ENCODE results near the gene LTBP4. TPM values are rescaled to one million over a fixed set of nuclear protein-coding genes. Genes with fewer than 3 reads are reported as not detected.

LTBP4 gene
- total RNA-seq, 2 donors from 2014 or later: 183 to 192 TPM

DNA sequence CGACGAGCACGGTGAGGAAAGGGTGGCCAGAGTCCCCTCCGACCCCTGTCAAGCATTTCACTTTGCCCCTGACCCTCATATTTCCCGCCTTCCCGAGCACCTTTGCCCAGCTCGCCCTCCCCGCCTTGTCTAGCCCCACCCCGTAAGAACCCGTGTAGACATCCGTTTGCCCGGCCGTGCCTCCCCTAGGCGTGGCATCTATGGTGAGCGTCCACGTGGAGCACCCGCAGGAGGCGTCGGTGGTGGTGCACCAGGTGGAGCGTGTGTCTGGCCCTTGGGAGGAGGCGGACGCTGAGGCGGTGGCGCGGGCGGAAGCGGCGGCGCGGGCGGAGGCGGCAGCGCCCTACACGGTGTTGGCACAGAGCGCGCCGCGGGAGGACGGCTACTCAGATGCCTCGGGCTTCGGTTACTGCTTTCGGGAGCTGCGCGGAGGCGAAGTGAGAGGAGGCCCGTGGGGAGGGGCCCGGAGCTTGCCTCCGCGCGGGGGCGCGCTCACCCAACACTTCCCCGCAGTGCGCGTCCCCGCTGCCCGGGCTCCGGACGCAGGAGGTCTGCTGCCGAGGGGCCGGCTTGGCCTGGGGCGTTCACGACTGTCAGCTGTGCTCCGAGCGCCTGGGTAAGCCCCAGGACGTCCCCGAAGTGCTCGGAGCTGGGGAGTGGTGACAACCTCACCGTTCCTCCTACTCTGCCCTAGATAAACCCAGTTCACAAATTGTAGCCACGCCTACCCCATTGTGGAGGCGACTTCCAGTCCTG, 4.2 kb downstream of the LTBP4 start:
- ATAC-seq (peak; percentile 57), DNase-seq (peak; percentile 92 to 97)
- intact Hi-C loops (cut with DNase I, micrococcal nuclease): no loop called here

DNA sequence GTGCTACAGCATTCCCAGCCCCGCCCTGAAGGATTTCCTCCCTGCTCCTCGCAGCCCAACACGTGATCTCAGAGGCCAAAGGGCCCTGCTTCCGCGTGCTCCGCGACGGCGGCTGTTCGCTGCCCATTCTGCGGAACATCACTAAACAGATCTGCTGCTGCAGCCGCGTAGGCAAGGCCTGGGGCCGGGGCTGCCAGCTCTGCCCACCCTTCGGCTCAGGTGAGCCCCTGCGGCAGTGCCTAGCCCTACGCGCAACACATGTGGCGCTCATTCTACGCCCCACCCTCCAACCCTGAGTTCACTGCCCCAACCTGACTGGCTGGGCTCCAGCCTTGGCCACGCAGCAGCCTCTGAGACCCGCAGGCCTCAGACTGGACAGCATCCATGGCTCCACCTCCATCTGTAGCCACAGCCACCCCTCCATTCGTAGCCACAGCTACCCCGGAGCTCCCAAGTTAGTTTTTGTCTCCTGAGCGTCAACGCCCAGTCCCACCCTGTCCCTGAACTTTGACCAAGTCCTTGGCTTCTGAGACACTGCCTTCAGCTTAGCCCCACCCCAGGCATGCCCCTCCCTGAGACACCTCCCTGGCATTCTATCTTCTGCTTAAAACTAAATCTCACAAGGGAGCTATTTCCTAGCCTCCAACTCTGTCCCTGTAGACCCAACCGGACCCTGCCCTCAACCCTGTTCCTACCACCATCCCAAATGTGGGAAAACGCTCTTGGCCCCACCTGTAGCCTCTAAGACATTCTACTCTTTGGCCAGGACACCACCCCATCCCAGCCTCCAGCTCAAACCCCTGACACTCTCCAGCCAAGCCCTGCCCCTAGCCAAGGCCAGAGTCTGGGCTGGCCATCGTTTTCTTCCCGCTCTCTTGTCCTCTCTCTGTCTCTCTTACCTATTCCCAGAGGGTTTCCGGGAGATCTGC, 6.4 kb downstream of the LTBP4 start:
- ATAC-seq (peak; percentile 20), DNase-seq (peak; percentile 84)

DNA sequence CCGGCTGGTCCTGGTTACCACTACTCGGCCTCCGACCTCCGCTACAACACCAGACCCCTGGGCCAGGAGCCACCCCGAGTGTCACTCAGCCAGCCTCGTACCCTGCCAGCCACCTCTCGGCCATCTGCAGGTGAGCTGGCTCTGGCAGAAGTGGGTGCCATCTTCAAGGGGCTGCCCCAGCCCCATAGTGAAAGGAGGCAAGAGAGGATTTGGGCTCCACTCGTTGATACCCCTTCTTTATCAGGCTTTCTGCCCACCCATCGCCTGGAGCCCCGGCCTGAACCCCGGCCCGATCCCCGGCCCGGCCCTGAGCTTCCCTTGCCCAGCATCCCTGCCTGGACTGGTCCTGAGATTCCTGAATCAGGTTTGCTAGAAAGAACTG, 7.1 kb downstream of the LTBP4 start:
- DNase-seq: peak in 1 of 2 donors; percentile 25
- no peak for ATAC-seq
- intact Hi-C loops (cut with DNase I, micrococcal nuclease): no loop called here

More for the DNA sequence above, 6.4 kb downstream of the LTBP4 start:
- intact Hi-C loops (cut with DNase I, micrococcal nuclease): no loop called here

GRCh38 chr19:40608957-40609356, 7.8 kb downstream of the LTBP4 start:
- ATAC-seq (no peak), DNase-seq (no peak)
- intact Hi-C loops (cut with DNase I, micrococcal nuclease): no loop called here

GRCh38 chr19:40609561-40610395, 8.6 kb downstream of the LTBP4 start:
- intact Hi-C loops (cut with DNase I, micrococcal nuclease): no loop called here
- ATAC-seq (peak; percentile 45), DNase-seq (peak; percentile 95 to 97)

- DNase-seq: peak; percentile 72 to 77
- intact Hi-C loops (cut with DNase I, micrococcal nuclease): no loop called here
These were observed 9.4 kb downstream of the LTBP4 start for GRCh38 chr19:40610396-40611064.

DNA sequence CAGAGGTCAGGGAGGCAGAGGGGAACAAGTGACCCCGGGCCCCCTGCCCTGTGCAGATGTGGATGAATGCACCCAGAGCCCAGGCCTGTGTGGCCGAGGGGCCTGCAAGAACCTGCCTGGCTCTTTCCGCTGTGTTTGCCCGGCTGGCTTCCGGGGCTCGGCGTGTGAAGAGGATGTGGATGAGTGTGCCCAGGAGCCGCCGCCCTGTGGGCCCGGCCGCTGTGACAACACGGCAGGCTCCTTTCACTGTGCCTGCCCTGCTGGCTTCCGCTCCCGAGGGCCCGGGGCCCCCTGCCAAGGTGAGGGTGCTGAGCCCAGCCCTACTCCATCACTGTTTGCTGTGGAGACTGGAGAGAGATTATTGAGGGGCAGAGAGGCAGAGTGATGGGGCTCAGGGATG, 9.9 kb downstream of the LTBP4 start:
- ATAC-seq: peak; percentile 20
- peak; percentile 64 to 68 for DNase-seq
- intact Hi-C loops (cut with DNase I, micrococcal nuclease): no loop called here

More at GRCh38 chr19:40610396-40611064, 9.4 kb downstream of the LTBP4 start:
- peak; percentile 9 for ATAC-seq

GRCh38 chr19:40611900-40612698, 10.9 kb downstream of the LTBP4 start:
- intact Hi-C loops (cut with DNase I, micrococcal nuclease): no loop called here
- DNase-seq (peak in 1 of 2 donors; percentile 30), ATAC-seq (no peak)

DNA sequence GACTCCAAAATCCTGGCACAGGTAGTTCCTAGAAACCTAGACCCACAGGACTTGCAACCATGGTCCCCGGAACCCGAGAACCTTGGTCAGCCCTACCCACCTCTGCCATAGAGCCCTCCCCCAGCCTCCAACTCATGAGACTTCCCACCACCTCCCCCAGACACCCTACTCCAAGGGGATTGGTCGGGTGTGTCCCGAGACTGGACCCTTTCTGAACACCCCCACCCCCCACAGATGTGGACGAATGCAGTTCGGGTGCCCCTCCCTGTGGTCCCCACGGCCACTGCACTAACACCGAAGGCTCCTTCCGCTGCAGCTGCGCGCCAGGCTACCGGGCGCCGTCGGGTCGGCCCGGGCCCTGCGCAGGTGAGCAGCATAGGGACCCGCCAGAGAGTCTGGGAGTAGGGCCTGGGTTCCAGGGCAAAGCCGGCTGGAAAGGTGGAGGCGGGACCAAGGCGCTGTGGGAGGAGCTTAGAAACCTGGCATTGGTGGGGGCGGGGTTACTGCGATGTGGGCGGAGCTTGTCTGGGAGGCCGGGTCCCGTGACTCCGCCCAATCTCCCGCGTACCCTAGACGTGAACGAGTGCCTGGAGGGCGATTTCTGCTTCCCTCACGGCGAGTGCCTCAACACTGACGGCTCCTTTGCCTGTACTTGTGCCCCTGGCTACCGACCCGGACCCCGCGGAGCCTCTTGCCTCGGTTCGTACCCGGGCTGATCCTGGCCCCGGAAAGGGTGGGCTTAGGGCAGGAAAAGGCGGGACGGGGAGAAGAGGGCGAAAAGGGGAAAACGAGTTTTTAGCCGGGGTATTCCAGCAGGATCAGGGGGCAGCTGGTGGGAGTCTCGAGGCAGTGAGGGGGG, 11.9 kb downstream of the LTBP4 start:
- intact Hi-C loops (cut with DNase I, micrococcal nuclease): no loop called here
- ATAC-seq: no peak
- peak; percentile 56 to 82 for DNase-seq

- peak; percentile 92 to 93 for DNase-seq
- peak; percentile 60 for ATAC-seq
- intact Hi-C loops (cut with DNase I, micrococcal nuclease): no loop called here
These were observed 12.8 kb downstream of the LTBP4 start for GRCh38 chr19:40613690-40614621.

DNA sequence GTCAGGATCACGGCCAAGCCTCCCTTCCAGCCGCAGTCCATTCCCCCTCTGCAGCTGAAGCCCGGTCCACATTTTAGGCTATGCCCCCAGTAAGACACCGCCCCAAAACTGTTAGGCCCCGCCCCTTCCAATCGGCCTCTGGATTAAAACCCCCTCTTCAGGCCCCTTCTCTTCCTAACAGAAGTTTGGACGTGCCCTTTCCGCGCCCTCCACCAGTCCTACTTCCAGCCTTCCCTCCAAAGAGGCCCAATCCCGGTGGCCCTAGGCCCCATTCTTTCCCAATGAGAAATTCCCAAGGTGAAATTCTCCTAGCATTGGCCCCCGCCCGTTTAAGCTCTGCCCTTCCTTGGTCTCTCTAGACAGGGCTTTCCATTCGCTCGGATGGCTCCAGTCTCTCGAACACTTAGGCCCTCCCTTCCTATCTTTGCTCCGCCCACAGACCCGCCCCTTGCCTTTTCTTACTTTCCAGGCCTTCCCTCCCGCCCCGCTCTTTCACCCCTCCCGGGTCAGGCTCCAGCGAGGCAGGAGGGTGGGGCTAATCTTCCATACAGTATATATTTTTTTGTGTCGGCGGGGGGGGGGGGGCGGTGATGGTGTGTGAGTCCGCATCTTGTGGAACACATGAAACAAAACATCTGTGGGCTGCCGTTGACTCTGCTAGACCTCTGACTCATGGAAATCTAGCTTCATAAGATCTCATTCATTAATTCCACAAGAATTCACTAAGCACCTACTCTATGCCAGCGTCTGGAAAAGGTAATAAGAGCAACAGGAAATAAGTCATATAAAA, 13.6 kb downstream of the LTBP4 start:
- ATAC-seq (peak; percentile 64), DNase-seq (peak; percentile 95 to 96)
- intact Hi-C loops (cut with DNase I, micrococcal nuclease): no loop called here

GRCh38 chr19:40616178-40616577, 15.0 kb downstream of the LTBP4 start:
- intact Hi-C loops (cut with DNase I, micrococcal nuclease): no loop called here
- no peak for DNase-seq
- ATAC-seq: no peak

DNA sequence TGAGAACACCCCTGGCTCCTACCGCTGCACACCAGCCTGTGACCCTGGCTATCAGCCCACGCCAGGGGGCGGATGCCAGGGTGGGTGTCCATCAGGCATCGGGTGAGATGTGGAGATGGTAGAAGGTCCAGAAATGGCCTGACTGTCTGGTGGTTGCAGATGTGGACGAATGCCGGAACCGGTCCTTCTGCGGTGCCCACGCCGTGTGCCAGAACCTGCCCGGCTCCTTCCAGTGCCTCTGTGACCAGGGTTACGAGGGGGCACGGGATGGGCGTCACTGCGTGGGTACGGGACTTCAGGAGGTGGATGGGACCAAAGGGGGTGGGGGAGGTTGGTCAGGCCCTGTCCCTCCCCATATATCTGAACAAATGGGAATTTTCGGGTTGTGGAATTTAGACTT, 15.8 kb downstream of the LTBP4 start:
- no peak for DNase-seq
- intact Hi-C loops (cut with DNase I, micrococcal nuclease): no loop called here
- no peak for ATAC-seq

DNA sequence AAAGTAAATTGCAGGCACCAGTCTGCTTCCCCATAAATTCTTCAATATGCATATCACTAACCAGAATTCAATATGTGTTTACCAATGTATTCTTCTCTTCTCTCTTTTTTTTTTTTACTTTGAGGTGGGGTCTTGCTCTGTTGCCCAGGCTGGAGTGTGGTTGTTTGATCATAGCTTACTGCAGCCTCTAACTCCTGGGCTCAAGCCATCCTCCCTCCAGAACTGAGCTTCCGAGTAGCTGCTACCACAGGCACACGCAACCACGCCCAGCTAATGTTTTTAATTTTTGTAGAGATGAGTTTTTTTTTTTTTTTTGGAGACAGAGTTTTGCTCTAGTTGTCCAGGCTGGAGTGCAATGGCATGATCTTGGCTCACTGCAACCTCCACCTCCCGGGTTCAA, 16.8 kb downstream of the LTBP4 start:
- ATAC-seq (no peak), DNase-seq (no peak)
- intact Hi-C loops (cut with DNase I, micrococcal nuclease): no loop called here
